Measurements from ENCODE around the gene GNG3.
"Not testable (repeated sequence)": the region's sequence is repeated elsewhere in the genome, so short reads cannot be mapped to it uniquely, and the experiment has no call there.

GNG3 gene

DNA sequence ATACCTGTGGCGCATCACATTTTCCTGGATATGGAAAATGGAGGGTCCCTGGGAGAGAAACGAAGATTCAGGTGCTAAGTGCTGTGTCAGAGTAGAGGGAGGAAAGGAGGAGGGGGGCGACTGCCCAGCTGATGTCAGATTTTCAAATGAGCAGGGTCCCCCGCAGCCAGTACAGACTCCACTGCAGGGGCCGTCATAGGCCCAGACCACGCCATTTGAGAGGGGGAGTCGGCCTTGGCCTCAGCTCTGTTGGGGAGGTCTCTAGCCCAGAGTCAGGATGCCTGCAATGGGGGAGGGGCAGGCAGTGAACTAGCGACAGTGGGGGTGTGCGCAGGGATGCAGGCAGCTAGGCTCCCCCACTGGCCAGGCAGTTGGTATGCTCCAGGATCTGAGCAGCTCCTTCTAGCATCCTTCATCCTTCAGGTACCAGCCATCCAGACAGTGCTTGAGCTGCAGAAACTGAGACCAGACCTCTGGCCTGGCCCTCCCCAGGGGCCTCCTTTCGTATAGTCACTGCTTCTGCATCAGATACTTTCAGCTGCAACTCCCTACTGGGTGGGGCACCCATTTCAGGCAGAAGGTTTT is at the start of gene GNG3, which contains the start of gene BSCL2:
TSS of gene GNG3 (plus strand) at position 400 of the 585 bp plus-strand sequence. CDS start 620 bp downstream, outside the sequence.
TSS of gene BSCL2 (minus strand) at position 148 of the 585 bp plus-strand sequence. CDS start 229 bp downstream, outside the sequence.
- H3K4me1 ChIP-seq (ENCODE audit: control insufficient read depth, insufficient read depth, low read length): peaks cover 17% of the 10 kb centered on the region
- peak within 1 kb of the TSS; percentile 91 for H3K4me3 ChIP-seq (ENCODE audit: low read length)
- H3K27me3 ChIP-seq (ENCODE audit: control insufficient read depth, insufficient read depth, low read length): no peaks in the 10 kb centered on the region
- peaks cover 4% of the 10 kb centered on the region for H3K36me3 ChIP-seq (ENCODE audit: control insufficient read depth, insufficient read depth, low read length)
- H3K9ac ChIP-seq (ENCODE audit: low read length): peak within 1 kb of the TSS; percentile 53
- peak within 1 kb of the TSS; percentile 87 for H3K27ac ChIP-seq (ENCODE audit: low read depth, low read length)

DNA sequence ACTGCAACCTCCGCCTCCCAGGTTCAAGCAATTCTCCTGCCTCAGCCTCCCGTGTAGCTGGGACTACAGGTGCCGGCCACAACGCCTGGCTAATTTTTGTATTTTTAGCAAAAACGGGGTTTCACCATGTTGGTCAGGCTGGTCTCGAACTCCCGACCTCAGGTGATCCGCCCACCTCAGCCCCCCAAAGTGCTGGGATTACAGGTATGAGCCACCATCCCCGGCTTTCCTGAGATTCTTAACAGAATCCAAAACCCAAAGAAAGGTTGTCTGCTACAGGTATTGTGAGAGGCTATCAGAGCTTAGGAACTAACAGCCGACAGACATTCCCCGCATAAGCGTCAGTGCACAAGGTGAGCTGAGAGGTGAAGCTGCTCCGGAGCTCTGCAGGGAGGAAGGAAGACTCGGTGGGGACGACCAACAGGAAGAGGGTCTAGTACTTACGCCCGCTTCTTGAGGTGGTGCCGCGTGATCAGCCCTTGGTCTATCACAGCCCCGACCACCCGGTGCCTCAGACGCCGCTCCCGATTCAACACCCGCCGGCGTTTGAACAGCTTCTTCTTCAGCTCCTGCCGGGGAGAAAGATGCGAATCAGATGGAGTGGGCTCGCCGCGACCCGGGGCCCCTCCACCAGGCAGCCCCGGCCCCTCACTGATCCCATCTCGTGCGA is 42.9 kb upstream of the GNG3 start:
- Histone ChIP-seq H3K4me1 (ENCODE audit: control insufficient read depth, insufficient read depth, low read length) (peaks cover 17% of the 10 kb centered on the region), H3K9ac (ENCODE audit: low read length) (peak overlapping the region; percentile 42), H3K36me3 (ENCODE audit: control insufficient read depth, insufficient read depth, low read length) (peaks cover 11% of the 10 kb centered on the region), H3K27ac (ENCODE audit: low read depth, low read length) (peak overlapping the region; percentile 89), H3K27me3 (ENCODE audit: control insufficient read depth, insufficient read depth, low read length) (no peaks in the 10 kb centered on the region), H3K4me3 (ENCODE audit: low read length) (peak overlapping the region; percentile 86)

DNA sequence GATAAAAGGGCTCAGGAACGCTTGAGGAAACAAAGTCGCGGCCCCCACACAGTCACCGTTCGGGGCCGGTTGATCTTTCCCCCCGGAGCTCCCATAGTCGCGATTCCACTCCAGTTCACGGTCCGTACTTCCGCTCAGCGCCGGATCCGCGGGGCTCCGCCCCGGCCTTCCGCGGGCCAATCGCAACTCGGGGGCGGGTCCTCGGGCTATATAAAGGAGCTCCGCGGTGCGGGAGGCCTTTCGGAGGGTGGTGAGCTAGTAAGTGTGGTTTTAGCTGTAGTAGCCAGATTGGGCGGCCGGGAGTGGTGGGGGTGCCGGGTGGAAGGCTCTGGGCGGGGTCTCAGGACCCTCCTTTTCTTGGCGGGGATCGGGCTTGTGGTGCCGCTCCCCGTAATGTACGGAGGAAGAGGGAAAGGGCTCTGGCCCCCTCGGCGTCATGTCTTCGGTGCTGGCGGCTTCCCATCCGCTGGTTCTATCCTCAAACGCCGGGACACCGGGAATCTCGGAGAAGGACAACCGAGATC is 42.3 kb upstream of the GNG3 start, which contains the start of the genes C11orf98 and CSKMT:
TSS of gene C11orf98 (minus strand) at position 136 of the 524 bp plus-strand sequence. CDS start at position 95, 41 bp downstream.
TSS of gene CSKMT (plus strand) at position 238 of the 524 bp plus-strand sequence. CDS start 568 bp downstream, outside the sequence.
- H3K9ac ChIP-seq (ENCODE audit: low read length): peak within 1 kb of the TSS; percentile 76
- H3K4me1 ChIP-seq (ENCODE audit: control insufficient read depth, insufficient read depth, low read length): peaks cover 17% of the 10 kb centered on the region
- H3K27me3 ChIP-seq (ENCODE audit: control insufficient read depth, insufficient read depth, low read length): no peaks in the 10 kb centered on the region
- H3K4me3 ChIP-seq (ENCODE audit: low read length): peak within 1 kb of the TSS; percentile 94
- peaks cover 11% of the 10 kb centered on the region for H3K36me3 ChIP-seq (ENCODE audit: control insufficient read depth, insufficient read depth, low read length)
- H3K27ac ChIP-seq (ENCODE audit: low read depth, low read length): peak within 1 kb of the TSS; percentile 89

DNA sequence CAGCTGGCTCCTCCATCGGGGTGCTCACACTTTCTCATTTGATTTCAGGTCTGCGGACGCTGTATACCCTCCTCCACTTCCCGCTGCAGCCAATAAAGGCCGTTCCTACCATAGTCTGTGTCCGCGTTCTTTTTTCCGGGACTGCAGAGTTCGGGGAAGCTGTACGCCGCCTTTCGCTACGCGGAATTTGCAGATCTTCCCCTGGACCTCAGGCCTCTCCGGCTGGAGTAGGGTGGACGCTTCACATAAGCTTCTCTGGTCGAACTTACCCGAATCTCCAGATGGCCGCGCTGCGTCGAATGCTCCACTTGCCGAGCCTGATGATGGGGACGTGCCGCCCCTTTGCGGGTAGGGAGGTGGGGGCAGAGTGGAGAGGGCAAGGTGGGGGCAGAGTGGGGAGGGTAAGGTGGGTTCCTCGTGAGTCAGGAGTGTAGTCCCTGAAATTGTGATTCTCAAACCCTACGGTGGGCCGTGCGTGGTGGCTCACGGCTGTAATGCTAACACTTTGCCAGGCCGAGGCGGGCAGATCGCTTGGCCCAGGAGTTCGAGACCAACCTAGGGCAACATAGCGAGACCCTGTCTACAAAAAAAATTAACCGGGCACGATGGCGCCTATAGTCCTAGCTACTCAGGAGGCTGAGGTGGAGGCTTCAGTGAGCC is 41.7 kb upstream of the GNG3 start:
- Histone ChIP-seq H3K4me3 (ENCODE audit: low read length) (peak overlapping the region; percentile 94), H3K9ac (ENCODE audit: low read length) (peak overlapping the region; percentile 76), H3K4me1 (ENCODE audit: control insufficient read depth, insufficient read depth, low read length) (peaks cover 17% of the 10 kb centered on the region)

DNA sequence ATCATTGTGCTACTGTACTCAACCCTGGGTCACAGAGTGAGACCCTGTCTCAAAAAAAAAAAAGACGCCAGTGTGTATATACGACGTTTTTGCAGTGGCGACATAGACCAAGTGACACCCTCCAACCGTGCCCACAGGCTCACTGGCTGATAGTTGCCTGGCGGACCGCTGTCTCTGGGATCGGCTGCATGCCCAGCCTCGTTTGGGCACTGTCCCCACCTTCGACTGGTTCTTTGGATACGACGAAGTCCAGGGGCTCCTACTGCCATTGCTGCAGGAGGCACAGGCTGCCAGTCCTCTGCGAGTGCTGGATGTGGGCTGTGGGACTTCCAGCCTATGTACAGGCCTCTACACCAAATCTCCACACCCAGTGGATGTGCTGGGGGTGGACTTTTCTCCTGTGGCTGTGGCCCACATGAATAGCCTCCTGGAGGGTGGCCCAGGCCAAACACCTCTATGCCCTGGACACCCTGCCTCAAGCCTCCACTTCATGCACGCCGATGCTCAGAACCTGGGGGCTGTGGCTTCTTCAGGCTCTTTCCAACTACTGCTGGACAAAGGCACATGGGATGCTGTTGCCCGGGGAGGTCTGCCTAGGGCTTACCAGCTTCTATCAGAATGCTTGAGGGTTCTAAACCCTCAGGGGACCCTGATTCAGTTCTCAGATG is 41.1 kb upstream of the GNG3 start:
- Histone ChIP-seq H3K27ac (ENCODE audit: low read depth, low read length) (peak overlapping the region; percentile 89), H3K4me3 (ENCODE audit: low read length) (peak overlapping the region; percentile 94), H3K27me3 (ENCODE audit: control insufficient read depth, insufficient read depth, low read length) (no peaks in the 10 kb centered on the region), H3K9ac (ENCODE audit: low read length) (peak overlapping the region; percentile 24), H3K36me3 (ENCODE audit: control insufficient read depth, insufficient read depth, low read length) (peaks cover 11% of the 10 kb centered on the region), H3K4me1 (ENCODE audit: control insufficient read depth, insufficient read depth, low read length) (peaks cover 17% of the 10 kb centered on the region)

More for the DNA sequence above, 41.7 kb upstream of the GNG3 start:
- Histone ChIP-seq H3K27ac (ENCODE audit: low read depth, low read length) (peak overlapping the region; percentile 89), H3K27me3 (ENCODE audit: control insufficient read depth, insufficient read depth, low read length) (no peaks in the 10 kb centered on the region), H3K36me3 (ENCODE audit: control insufficient read depth, insufficient read depth, low read length) (peaks cover 11% of the 10 kb centered on the region)

DNA sequence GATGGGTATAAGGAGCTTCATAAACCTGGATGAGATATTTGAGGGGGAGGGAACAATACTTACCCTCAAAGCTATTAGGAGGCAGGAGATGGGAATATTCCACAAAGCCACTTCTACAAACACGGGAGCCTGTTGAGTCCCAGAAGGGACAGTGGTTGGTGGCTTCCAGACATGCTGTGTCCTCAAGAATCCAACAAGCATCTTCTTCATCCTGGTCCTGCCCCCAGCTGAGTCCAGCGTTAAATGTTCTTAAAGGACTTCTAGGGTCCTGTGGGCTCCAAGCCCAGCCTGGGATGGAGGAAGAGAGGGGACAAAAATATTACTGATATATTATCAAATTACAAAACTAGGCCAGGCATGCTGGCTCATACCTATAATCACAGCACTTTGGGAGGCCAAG is 40.0 kb upstream of the GNG3 start:
- Histone ChIP-seq H3K27me3 (ENCODE audit: control insufficient read depth, insufficient read depth, low read length) (no peaks in the 10 kb centered on the region), H3K9ac (ENCODE audit: low read length) (no peak overlapping the region), H3K36me3 (ENCODE audit: control insufficient read depth, insufficient read depth, low read length) (peaks cover 11% of the 10 kb centered on the region), H3K4me1 (ENCODE audit: control insufficient read depth, insufficient read depth, low read length) (peaks cover 17% of the 10 kb centered on the region), H3K4me3 (ENCODE audit: low read length) (peak overlapping the region; percentile 94), H3K27ac (ENCODE audit: low read depth, low read length) (no peak overlapping the region)

DNA sequence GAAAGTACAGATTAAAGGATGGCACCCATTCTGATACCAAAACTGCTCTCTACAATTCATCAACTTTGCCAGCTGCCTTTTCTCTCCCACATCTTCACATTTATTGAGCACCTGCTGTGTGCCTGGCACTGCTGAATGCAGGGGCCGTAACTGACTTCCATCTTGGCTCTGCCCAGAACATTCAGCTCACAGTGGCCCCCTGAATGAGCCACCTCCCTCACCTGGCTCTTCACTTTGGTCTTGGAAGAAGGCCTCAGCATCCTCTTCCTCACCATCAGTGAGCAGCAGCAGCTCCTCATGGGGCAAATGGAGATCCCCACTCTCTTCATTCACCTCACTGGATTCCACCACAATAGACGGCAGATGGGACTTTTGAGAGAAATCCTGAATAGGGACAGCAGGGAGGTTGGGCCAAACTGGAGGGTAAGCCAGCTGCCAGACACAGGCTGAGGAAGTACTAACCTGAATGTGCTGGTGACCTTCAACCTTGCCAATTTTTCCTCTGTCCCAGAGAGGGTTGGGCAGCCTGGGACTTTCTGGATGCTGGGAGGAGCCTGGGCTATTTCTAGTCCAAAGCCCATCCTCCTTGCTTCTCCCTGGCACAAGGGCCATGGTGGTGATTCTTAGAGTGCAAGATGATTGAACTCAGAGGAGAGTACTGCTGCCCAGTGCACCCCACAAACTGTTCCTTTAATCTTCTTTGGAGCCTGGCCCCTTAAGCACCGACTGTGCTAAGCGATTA is 37.9 kb upstream of the GNG3 start:
- Histone ChIP-seq H3K27me3 (ENCODE audit: control insufficient read depth, insufficient read depth, low read length) (no peaks in the 10 kb centered on the region), H3K4me3 (ENCODE audit: low read length) (no peak overlapping the region), H3K27ac (ENCODE audit: low read depth, low read length) (no peak overlapping the region), H3K36me3 (ENCODE audit: control insufficient read depth, insufficient read depth, low read length) (peaks cover 13% of the 10 kb centered on the region), H3K4me1 (ENCODE audit: control insufficient read depth, insufficient read depth, low read length) (peaks cover 19% of the 10 kb centered on the region), H3K9ac (ENCODE audit: low read length) (no peak overlapping the region)

DNA sequence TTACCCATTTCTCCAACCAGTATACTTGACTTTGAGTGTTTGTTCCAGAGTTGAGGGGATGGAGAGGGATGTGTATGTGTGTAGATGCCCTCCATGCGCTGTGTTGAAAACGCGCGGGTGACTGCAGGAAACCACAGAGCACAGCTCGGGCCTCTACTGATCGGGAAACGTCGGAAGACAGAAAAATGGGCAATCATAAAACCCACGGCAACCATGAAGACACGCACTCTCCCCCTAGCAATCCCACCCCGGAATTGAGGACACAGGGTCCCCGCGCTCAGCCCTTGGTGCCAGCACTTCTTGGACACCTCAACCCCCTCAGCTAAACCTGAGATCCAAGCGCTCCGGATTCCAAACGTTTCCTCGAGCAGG is 36.3 kb upstream of the GNG3 start:
- H3K27me3 ChIP-seq (ENCODE audit: control insufficient read depth, insufficient read depth, low read length): no peaks in the 10 kb centered on the region
- peaks cover 17% of the 10 kb centered on the region for H3K4me1 ChIP-seq (ENCODE audit: control insufficient read depth, insufficient read depth, low read length)
- peak overlapping the region; percentile 95 for H3K9ac ChIP-seq (ENCODE audit: low read length)
- H3K36me3 ChIP-seq (ENCODE audit: control insufficient read depth, insufficient read depth, low read length): peaks cover 15% of the 10 kb centered on the region
- H3K27ac ChIP-seq (ENCODE audit: low read depth, low read length): peak overlapping the region; percentile 91
- peak overlapping the region; percentile 90 for H3K4me3 ChIP-seq (ENCODE audit: low read length)

DNA sequence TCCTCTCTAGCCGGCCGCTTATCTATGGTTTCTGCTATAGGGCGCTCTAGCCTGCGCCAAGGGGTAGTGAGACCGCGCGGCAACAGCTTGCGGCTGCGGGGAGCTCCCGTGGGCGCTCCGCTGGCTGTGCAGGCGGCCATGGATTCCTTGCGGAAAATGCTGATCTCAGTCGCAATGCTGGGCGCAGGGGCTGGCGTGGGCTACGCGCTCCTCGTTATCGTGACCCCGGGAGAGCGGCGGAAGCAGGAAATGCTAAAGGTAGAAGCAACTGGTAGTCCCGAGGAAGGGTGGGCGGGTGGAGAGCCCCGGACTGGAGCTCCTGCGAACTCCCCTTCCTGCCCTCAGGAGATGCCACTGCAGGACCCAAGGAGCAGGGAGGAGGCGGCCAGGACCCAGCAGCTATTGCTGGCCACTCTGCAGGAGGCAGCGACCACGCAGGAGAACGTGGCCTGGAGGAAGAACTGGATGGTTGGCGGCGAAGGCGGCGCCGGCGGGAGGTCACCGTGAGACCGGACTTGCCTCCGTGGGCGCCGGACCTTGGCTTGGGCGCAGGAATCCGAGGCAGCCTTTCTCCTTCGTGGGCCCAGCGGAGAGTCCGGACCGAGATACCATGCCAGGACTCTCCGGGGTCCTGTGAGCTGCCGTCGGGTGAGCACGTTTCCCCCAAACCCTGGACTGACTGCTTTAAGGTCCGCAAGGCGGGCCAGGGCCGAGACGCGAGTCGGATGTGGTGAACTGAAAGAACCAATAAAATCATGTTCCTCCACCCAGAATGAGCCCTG is 35.7 kb upstream of the GNG3 start, which contains the start of the genes LBHD1 and UQCC3:
TSS of gene LBHD1 (minus strand) at position 660 of the 782 bp plus-strand sequence. CDS start 2,236 bp downstream, outside the sequence.
TSS of gene UQCC3 (plus strand) at position 66 of the 782 bp plus-strand sequence. CDS start at position 139, 73 bp downstream.
- H3K27me3 ChIP-seq (ENCODE audit: control insufficient read depth, insufficient read depth, low read length): no peaks in the 10 kb centered on the region
- peak within 1 kb of the TSS; percentile 90 for H3K4me3 ChIP-seq (ENCODE audit: low read length)
- H3K36me3 ChIP-seq (ENCODE audit: control insufficient read depth, insufficient read depth, low read length): peaks cover 13% of the 10 kb centered on the region
- H3K4me1 ChIP-seq (ENCODE audit: control insufficient read depth, insufficient read depth, low read length): peaks cover 11% of the 10 kb centered on the region
- H3K9ac ChIP-seq (ENCODE audit: low read length): peak within 1 kb of the TSS; percentile 95
- H3K27ac ChIP-seq (ENCODE audit: low read depth, low read length): peak within 1 kb of the TSS; percentile 91

DNA sequence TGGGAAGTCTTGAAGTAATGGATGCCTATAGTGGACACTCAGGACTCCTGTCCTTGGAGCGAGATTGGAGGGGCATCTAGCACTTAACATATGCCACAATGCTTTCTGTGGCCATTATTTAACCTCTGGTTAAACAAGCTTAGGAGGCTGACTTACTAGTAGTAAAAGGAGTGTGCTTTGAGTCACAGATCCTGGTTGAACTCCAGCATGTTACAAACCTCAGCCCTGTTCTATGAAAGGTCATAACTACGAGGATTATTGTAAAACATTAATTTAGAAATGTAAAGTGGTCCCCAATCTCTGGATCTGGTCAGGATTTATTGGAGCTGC is 34.3 kb upstream of the GNG3 start:
- H3K27ac ChIP-seq (ENCODE audit: low read depth, low read length): no peak overlapping the region
- H3K36me3 ChIP-seq (ENCODE audit: control insufficient read depth, insufficient read depth, low read length): peaks cover 13% of the 10 kb centered on the region
- peaks cover 8% of the 10 kb centered on the region for H3K4me1 ChIP-seq (ENCODE audit: control insufficient read depth, insufficient read depth, low read length)
- no peak overlapping the region for H3K9ac ChIP-seq (ENCODE audit: low read length)
- no peaks in the 10 kb centered on the region for H3K27me3 ChIP-seq (ENCODE audit: control insufficient read depth, insufficient read depth, low read length)
- H3K4me3 ChIP-seq (ENCODE audit: low read length): no peak overlapping the region

DNA sequence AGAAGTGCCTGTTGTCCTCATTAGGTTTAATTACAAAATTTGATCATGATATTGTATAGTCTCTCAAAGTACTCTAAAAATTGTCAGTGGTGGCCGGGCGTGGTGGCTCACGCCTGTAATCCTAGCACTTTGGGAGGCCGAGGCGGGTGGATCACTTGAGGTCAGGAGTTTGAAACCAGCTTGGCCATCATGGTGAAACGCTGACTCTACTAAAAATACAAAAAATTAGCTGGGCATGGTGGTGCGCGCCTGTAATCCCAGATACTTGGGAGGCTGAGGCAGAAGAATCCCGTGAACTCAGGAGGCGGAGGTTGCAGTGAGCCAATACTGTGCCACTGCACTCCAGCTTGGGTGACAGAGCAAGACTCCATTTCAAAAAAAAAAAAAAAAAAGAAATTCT is 32.1 kb upstream of the GNG3 start:
- not testable (repeated sequence) for H3K27me3 ChIP-seq (ENCODE audit: control insufficient read depth, insufficient read depth, low read length); H3K4me3 ChIP-seq (ENCODE audit: low read length); H3K9ac ChIP-seq (ENCODE audit: low read length); H3K4me1 ChIP-seq (ENCODE audit: control insufficient read depth, insufficient read depth, low read length); H3K27ac ChIP-seq (ENCODE audit: low read depth, low read length)
- H3K36me3 ChIP-seq (ENCODE audit: control insufficient read depth, insufficient read depth, low read length): peaks cover 13% of the 10 kb centered on the region
